ENCODE results near the gene KYAT1. TPM values are rescaled to one million over a fixed set of nuclear protein-coding genes. Genes with fewer than 3 reads are reported as not detected.
A peak's percentile ranks its signal among the peaks of the same experiment; 100 is the strongest.

KYAT1 gene
- total RNA-seq, 1 experiment from 2014 or later: 14.6 TPM

DNA sequence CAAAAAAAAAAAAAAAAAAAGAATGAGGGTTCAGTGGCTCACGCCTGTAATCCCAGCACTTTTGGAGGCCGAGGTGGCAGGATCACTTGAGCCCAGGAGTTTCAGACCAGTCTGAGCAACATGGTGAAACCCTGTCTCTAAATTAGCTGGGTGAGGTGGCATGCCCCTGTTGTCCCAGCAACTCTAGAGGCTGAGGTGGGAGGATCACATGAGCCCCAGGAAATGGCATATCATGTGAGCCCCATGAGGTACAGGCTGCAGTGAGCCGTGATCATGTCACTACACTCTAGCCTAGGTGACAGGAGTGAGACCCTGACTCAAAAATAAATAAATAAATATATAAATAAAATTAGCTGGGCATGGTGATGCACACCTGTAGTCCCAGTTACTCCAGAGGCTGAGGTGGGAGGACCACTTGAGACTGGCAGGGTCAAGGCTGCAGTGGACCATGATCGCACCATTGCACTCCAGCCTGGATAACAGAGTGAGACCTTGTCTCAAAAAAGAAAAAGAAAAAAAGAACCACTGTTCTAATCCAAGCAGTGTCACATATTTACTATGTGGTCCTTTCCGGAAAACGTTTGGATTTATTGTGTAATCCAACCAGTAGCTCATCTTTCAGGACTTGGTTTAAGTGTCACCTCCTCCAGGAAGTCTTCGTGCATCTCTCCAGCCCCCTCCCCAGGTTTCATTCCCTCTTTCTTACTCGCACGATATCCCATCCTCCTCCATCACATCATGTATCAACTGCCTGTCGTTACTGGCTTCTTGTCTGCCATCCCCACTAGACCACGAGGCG is 39.9 kb downstream of the KYAT1 start:
- Histone ChIP-seq H2BK5ac (ENCODE audit: insufficient read length, low read length) (no peak overlapping the region), H3K56ac (ENCODE audit: insufficient read length, low read depth, low read length) (no peak overlapping the region), H3T11ph (ENCODE audit: low read length) (no peak overlapping the region), H3K9me3 (ENCODE audit: control insufficient read depth, low read depth, low read length) (no peaks in the 10 kb centered on the region), H3K27me3 (ENCODE audit: insufficient read depth, low read length) (no peaks in the 10 kb centered on the region), H4K20me1 (ENCODE audit: control insufficient read depth, insufficient read depth, insufficient read length) (no peaks in the 10 kb centered on the region), H3K4me2 (ENCODE audit: insufficient read depth, insufficient read length, low read length) (no peak overlapping the region), H4K8ac (replicated peaks; ENCODE audit: insufficient read length, low read depth, low read length) (no peak overlapping the region), H3K23me2 (ENCODE audit: insufficient read length, low read depth, low read length, poor library complexity, severe bottlenecking) (no peaks in the 10 kb centered on the region), H4K91ac (ENCODE audit: insufficient read length, low read depth, low read length) (no peak overlapping the region), H2BK20ac (ENCODE audit: low read depth, low read length, poor library complexity, severe bottlenecking) (no peak overlapping the region), H4K5ac (ENCODE audit: insufficient read length, low read depth, low read length) (no peak overlapping the region), H3K79me1 (ENCODE audit: insufficient read depth, low read depth, low read length, poor library complexity, severe bottlenecking) (no peaks in the 10 kb centered on the region), H3K23ac (ENCODE audit: insufficient read length, low read depth, low read length) (no peak overlapping the region), H3K27ac (ENCODE audit: insufficient read length, low read depth, low read length) (no peak overlapping the region), H2AFZ (ENCODE audit: low read length) (no peak overlapping the region), H2AK5ac (ENCODE audit: insufficient read length, low read length) (no peak overlapping the region), H2BK120ac (ENCODE audit: low read depth, low read length, poor library complexity, severe bottlenecking) (no peak overlapping the region), H3K4ac (ENCODE audit: low read depth, low read length) (no peak overlapping the region), H2BK15ac (ENCODE audit: low read depth, low read length) (no peak overlapping the region), H3K14ac (ENCODE audit: insufficient read depth, low read length) (no peak overlapping the region), H2BK12ac (ENCODE audit: insufficient read length, low read depth, low read length) (no peak overlapping the region), H3K4me1 (ENCODE audit: insufficient read depth, low read length) (no peaks in the 10 kb centered on the region), H3K9ac (ENCODE audit: extremely low read depth, insufficient read length, low read length) (no peak overlapping the region), H3K79me2 (ENCODE audit: insufficient read depth, low read length) (no peaks in the 10 kb centered on the region), H3K18ac (ENCODE audit: insufficient read length, low read depth, low read length) (no peak overlapping the region)
- no peaks in the 10 kb centered on the region for H3K27me3 Mint-ChIP-seq (ENCODE audit: low read depth)
- peak overlapping the region in 2 of 3 experiments; percentile 38 to 54; a peak in 3 of 7 replicates for H3K27ac Mint-ChIP-seq
- H3K36me3 Mint-ChIP-seq (ENCODE audit: insufficient read depth in 1 of 3, low read depth in 3 of 3): peaks cover 4 to 20% (median 10%) of the 10 kb centered on the region in 3 experiments; a peak in 5 of 7 replicates
- WGBS (ENCODE audit: extremely low coverage, insufficient read length, low lambda C conversion rate): no CpG with 5 or more reads among the region's 12 CpGs
- H3K4me1 Mint-ChIP-seq: peaks cover 4 to 5% of the 10 kb centered on the region in 2 experiments; a peak in 2 of 4 replicates
- no peak overlapping the region for H3K4me3 Mint-ChIP-seq
- H3K9me3 Mint-ChIP-seq: no peaks in the 10 kb centered on the region
- no peak for DNase-seq
- TF ChIP-seq, protein P1, sequence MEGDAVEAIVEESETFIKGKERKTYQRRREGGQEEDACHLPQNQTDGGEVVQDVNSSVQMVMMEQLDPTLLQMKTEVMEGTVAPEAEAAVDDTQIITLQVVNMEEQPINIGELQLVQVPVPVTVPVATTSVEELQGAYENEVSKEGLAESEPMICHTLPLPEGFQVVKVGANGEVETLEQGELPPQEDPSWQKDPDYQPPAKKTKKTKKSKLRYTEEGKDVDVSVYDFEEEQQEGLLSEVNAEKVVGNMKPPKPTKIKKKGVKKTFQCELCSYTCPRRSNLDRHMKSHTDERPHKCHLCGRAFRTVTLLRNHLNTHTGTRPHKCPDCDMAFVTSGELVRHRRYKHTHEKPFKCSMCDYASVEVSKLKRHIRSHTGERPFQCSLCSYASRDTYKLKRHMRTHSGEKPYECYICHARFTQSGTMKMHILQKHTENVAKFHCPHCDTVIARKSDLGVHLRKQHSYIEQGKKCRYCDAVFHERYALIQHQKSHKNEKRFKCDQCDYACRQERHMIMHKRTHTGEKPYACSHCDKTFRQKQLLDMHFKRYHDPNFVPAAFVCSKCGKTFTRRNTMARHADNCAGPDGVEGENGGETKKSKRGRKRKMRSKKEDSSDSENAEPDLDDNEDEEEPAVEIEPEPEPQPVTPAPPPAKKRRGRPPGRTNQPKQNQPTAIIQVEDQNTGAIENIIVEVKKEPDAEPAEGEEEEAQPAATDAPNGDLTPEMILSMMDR (conservative IDR thresholded peaks at IDR 0.05): no peak
